ENCODE measurements around the gene LRRC73. TPM values are rescaled to one million over a fixed set of nuclear protein-coding genes. Genes with fewer than 3 reads are reported as not detected.
"Not testable (repeated sequence)": the region's sequence is repeated elsewhere in the genome, so short reads cannot be mapped to it uniquely, and the experiment has no call there.

Gene LRRC73
- total RNA-seq, 1 donor from 2014 or later = 0.26 TPM

- Histone ChIP-seq H3K36me3 (ENCODE audit: control insufficient read depth, insufficient read depth, low read length) (peaks cover 9% of the 10 kb centered on the region), H3K4me3 (ENCODE audit: low read depth, low read length) (no peak overlapping the region), H3K27me3 (ENCODE audit: control insufficient read depth, insufficient read depth, low read length) (no peaks in the 10 kb centered on the region)
- TF ChIP-seq CTCF (IDR thresholded peaks at IDR 0.05; ENCODE audit: insufficient read depth, low read length, severe bottlenecking) = no peak
- FAIRE-seq (no peak), DNase-seq (ENCODE audit: low read depth) (no peak)
Observed at GRCh38 chr6:43540507-43540906, 30.4 kb upstream of the LRRC73 start.

GRCh38 chr6:43539409-43539808 lies 29.3 kb upstream of the LRRC73 start:
- H3K4me3 ChIP-seq (ENCODE audit: low read depth, low read length); DNase-seq (ENCODE audit: low read depth); H3K36me3 ChIP-seq (ENCODE audit: control insufficient read depth, insufficient read depth, low read length); H3K27me3 ChIP-seq (ENCODE audit: control insufficient read depth, insufficient read depth, low read length); FAIRE-seq: not testable (repeated sequence)

DNA sequence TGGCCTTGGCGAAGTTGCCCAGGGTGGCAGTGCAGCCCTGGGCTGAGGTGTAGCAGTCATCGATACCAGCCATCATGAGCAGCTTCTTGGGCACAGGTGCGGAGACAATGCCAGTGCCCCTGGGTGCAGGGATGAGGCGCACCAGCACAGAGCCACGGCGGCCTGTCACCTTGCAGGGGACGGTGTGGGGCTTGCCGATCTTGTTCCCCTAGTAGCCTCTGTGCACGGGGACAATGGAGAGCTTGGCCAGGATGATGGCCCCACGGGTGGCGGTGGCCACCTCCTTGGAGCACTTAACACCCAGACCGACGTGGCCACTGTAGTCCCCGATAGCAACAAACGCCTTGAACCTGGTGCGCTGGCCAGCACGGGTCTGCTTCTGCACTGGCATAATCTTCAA lies 28.8 kb upstream of the LRRC73 start:
- H3K4me3 ChIP-seq (ENCODE audit: low read depth, low read length); H3K36me3 ChIP-seq (ENCODE audit: control insufficient read depth, insufficient read depth, low read length); FAIRE-seq; H3K27me3 ChIP-seq (ENCODE audit: control insufficient read depth, insufficient read depth, low read length); DNase-seq (ENCODE audit: low read depth): not testable (repeated sequence)

GRCh38 chr6:43532201-43532600 lies 22.1 kb upstream of the LRRC73 start:
- TF ChIP-seq CTCF (IDR thresholded peaks at IDR 0.05; ENCODE audit: insufficient read depth, low read length, severe bottlenecking) = no peak
- FAIRE-seq = no peak
- Histone ChIP-seq H3K27me3 (ENCODE audit: control insufficient read depth, insufficient read depth, low read length) (no peaks in the 10 kb centered on the region), H3K36me3 (ENCODE audit: control insufficient read depth, insufficient read depth, low read length) (peaks cover 22% of the 10 kb centered on the region), H3K4me3 (ENCODE audit: low read depth, low read length) (no peak overlapping the region)
- DNase-seq (ENCODE audit: low read depth) = no peak

GRCh38 chr6:43524483-43524961 lies 14.4 kb upstream of the LRRC73 start:
- no peaks in the 10 kb centered on the region for H3K27me3 ChIP-seq (ENCODE audit: control insufficient read depth, insufficient read depth, low read length)
- DNase-seq (ENCODE audit: low read depth) (peak; percentile 15), FAIRE-seq (no peak)
- TF ChIP-seq CTCF (IDR thresholded peaks at IDR 0.05; ENCODE audit: insufficient read depth, low read length, severe bottlenecking) = no peak
- H3K4me3 ChIP-seq (ENCODE audit: low read depth, low read length) = no peak overlapping the region
- H3K36me3 ChIP-seq (ENCODE audit: control insufficient read depth, insufficient read depth, low read length) = peaks cover 39% of the 10 kb centered on the region

DNA sequence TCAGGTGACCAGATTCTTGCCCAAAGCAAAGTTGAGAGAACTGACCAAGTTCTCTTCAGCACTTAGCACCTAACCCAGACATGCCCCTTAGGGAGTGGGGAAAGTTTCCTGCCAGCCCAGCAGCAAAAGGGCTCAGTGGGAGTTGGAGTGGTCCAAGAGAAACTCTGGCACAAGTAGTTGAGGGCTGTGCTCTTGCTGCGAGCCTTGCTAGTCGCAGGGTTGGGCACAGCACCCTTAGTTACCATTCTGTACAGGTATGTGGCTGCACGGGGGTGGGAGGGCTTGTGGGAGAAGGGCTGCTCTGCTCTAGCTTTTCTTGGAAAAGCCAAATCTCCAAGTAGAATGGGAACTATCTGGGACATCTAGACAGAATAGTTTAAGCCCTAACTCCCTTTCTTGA lies 13.1 kb upstream of the LRRC73 start:
- Histone ChIP-seq H3K4me3 (ENCODE audit: low read depth, low read length) (no peak overlapping the region), H3K27me3 (ENCODE audit: control insufficient read depth, insufficient read depth, low read length) (no peaks in the 10 kb centered on the region), H3K36me3 (ENCODE audit: control insufficient read depth, insufficient read depth, low read length) (peaks cover 40% of the 10 kb centered on the region)
- FAIRE-seq (no peak), DNase-seq (ENCODE audit: low read depth) (no peak)
- no peak for TF ChIP-seq CTCF (IDR thresholded peaks at IDR 0.05; ENCODE audit: insufficient read depth, low read length, severe bottlenecking)

DNA sequence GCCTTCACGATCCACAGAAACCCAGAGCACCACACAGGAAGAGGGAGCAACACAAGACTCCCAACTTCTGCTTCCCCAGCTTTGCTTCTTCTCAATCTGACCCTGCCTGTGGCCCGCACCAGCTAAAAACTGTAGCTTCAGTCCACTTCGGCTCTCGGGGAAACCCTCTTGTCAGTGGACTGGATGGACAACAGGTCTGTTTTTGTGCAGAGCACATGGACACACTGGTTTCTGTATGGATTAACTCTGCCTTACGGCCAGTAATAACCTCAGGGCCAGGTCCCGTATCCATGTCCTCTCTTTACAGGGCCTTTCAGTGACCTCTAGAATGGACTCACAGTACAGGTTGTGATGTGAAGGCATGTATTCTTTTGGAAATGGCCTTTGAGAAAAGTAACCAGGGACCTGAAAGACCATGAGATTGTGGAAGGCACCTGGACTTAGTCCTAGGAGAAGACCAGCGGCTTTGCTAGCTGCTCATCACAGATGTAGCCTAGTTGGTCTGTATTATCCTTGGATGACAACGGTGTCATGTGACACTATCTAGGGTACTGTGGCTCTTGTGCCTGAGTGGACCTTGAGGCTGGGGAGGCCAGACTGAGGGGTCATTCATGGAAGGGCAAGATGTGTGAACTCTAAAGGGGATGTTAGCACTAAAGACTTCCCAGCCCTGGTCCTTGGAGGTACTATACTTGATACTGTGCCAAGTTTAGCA lies 12.6 kb upstream of the LRRC73 start:
- no peak for TF ChIP-seq CTCF (IDR thresholded peaks at IDR 0.05; ENCODE audit: insufficient read depth, low read length, severe bottlenecking)
- Histone ChIP-seq H3K36me3 (ENCODE audit: control insufficient read depth, insufficient read depth, low read length) (peaks cover 38% of the 10 kb centered on the region), H3K4me3 (ENCODE audit: low read depth, low read length) (no peak overlapping the region), H3K27me3 (ENCODE audit: control insufficient read depth, insufficient read depth, low read length) (no peaks in the 10 kb centered on the region)
- DNase-seq (ENCODE audit: low read depth) (no peak), FAIRE-seq (no peak)

All from bronchial epithelial cell (primary cell).